ENCODE data around the gene NAPA.

Gene NAPA

DNA sequence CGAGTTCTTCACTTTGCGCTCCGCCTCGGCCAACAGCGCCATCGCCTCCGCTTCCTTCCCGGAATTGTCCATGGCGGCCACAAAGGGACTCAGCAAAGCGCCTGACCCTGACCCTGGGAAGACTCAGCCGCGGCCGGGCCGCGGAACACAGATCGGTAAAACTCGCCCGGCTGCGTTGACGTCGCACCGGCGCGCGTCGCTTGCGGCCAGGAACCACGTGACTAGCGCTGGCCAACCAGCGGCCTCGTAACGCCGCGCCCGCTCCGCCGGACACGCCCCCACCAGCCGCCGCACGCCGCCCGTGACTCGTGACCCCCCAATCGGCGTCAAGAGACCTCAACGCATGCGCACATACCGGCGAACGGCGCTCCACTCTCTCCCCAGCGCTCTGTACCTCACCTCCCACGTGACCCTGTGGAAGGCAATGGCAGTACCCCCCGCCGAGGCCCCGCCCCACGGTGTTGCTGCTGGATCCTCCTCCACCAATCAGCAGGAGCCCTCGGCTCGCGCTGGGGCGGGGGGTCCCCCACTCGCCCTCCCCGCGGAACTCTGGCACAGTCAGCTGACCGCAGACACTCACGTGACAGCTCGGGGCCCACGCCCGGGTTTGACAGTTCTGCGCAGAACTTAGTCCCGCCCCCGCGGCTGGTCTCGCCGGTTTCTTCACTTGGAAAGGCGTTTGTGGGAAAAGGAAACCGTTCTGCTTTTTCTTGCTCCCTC lies at the start of gene NAPA:
TSS of gene NAPA (minus strand) at position 195 of the 720 bp plus-strand sequence. CDS start at position 72, 123 bp downstream.
- DNase-seq = peak; percentile 100

GRCh38 chr19:47564081-47564480 lies 49.2 kb upstream of the NAPA start:
- DNase-seq = no peak

- no peak for DNase-seq
Measured at GRCh38 chr19:47561440-47562057, 46.7 kb upstream of the NAPA start.

GRCh38 chr19:47560999-47561398 lies 46.1 kb upstream of the NAPA start:
- no peak for DNase-seq

DNA sequence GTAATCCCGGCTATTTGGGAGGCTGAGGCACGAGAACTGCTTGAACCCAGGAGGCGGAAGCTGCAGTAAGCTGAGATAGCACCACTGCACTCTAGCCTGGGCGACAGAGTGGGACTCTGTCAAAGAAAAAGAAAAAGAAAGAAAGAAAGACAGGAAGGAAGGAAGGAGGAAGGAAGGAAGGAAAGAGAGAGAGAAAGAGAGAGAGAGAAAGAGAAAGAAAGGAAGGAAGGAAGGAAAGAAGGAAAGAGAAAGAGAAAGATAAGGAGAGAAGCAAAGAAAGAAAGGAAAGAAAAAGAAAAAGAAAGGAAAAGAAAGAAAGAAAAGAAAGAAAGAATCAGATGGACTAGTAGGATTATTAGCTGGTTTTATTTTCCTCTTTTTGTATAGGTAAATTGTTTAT lies 35.3 kb upstream of the NAPA start:
- no peak for DNase-seq

DNA sequence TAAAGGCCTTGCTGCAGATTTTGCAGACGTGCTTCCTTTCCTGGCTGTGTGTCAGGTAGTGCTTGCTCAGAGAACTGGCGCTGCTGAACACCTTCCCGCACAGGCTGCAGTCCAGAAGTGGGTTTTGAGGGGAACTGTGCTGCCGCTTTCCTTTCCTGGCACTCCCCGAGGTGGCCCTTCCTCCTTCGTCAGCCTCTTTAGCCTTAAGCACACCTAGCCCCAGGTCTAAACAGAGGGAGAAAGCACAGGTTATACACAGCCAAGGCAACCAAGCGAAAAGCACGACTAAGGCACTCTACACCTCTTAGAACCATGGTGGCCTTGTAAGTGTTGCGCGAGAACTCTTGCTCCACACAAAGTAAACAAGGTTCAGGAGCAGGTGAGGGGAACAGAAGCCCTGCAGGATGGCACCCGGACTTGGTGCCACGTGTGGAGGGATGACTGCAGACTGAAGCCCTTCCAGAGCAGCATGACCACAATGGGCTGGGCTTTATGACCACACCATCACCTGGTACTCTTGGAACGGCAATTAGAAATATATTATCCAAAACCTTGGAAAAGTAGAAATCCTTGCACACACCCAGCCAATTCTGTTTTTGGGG lies 34.5 kb upstream of the NAPA start:
- DNase-seq = no peak

DNA sequence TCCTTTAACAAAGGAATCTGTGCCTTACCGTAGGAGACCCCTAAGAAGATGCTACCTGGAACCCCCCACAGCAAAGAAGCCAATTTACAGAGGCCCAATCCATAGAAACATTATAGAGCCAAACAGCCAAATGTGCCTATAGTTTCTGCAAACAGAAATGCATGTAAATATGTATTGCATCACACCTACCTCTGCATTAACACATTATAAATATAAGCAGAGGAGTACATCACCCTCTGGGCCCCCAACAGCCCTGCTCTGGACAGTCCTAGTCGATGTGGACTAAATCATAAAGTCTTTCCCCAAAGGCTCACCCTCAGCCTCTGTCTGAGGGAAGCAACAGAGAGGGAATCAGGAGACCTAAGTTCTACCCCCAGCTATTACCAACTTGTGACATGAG lies 32.3 kb upstream of the NAPA start:
- no peak for DNase-seq

- DNase-seq = no peak
Measured at GRCh38 chr19:47545061-47545948, 30.4 kb upstream of the NAPA start.

GRCh38 chr19:47544476-47544875 lies 29.6 kb upstream of the NAPA start:
- DNase-seq = no peak

DNA sequence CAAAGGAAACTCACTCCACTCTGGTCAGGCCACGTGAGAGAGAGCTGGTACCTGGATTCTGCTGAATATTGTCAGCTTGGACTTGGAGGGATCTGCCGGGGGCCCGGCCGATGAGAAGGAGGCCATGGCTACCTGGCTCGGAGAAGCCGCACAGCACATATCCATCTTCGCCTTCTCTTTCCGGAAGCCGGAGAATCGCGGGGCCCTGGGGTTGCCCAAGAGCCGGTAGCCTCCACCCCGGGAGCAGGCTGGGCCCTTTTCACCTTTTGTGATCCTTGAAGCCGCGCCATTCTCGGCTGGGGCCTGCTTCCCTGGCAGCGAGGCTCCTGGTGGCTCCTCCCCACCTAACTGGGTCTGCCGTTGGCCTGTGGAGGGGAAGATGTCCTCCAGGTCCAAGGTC lies 29.2 kb upstream of the NAPA start:
- no peak for DNase-seq

- no peak for DNase-seq
Measured at GRCh38 chr19:47542030-47542475, 27.2 kb upstream of the NAPA start.

- DNase-seq = peak; percentile 17
Measured at GRCh38 chr19:47541518-47541917, 26.7 kb upstream of the NAPA start.

DNA sequence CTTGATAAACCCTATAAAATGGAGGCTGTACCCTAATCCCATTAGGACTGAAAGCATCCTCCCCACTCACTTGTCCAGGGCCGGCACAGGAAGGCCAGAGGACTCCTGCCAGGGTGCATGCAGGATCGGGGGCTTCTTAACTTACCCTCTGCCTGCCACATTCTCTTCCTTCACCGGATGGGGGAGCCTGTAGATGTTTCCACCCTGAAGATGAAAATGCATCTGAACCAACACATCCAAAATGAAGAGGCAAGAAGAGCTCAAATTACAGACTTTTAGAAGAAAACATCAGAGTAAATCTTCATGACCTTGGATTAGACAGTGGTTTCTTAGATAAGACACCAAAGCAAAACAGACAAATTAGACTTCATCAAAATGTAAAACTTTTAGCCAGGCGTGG lies 25.9 kb upstream of the NAPA start:
- no peak for DNase-seq

GRCh38 chr19:47539747-47540311 lies 25.0 kb upstream of the NAPA start:
- DNase-seq = no peak

DNA sequence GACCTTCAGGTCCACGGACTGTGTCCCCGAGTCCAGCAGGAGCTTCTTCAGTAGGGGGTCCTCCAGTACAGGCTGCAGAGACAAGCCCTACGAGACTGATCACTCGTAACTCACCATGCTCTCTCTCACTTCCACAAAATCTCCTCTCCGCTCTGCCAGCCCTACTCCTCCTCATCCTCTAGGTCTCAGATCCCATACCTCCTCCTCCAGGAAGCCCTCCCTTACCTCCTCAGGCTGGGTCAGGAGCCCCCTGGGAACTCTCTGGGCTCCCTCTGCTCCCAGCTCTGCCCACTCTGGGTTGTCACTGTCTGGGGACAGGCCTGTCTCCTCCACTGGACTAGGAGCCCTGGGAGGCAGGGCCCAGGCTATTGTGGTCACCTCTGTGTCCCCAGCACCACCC lies 23.9 kb upstream of the NAPA start:
- no peak for DNase-seq

DNA sequence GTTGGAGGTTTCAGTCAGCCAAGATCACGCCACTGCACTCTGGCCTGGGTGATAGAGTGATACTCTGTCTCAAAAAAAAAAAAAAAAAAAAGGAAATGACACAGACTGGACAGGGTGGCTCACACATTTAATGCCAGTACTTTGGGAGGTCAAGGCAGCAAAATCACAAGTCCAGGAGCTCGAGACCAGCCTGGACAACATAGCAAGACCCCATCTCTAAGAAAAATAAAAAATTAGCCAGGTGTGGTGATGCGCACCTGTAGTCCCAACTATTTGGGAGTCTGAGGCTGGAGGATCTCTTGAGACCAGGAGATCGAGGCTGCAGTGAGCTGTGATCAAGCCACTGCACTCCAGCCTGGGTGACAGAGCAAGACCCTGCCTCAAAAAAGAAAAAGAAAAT lies 22.6 kb upstream of the NAPA start:
- DNase-seq = no peak

GRCh38 chr19:47534628-47535027 lies 19.8 kb upstream of the NAPA start:
- no peak for DNase-seq

DNA sequence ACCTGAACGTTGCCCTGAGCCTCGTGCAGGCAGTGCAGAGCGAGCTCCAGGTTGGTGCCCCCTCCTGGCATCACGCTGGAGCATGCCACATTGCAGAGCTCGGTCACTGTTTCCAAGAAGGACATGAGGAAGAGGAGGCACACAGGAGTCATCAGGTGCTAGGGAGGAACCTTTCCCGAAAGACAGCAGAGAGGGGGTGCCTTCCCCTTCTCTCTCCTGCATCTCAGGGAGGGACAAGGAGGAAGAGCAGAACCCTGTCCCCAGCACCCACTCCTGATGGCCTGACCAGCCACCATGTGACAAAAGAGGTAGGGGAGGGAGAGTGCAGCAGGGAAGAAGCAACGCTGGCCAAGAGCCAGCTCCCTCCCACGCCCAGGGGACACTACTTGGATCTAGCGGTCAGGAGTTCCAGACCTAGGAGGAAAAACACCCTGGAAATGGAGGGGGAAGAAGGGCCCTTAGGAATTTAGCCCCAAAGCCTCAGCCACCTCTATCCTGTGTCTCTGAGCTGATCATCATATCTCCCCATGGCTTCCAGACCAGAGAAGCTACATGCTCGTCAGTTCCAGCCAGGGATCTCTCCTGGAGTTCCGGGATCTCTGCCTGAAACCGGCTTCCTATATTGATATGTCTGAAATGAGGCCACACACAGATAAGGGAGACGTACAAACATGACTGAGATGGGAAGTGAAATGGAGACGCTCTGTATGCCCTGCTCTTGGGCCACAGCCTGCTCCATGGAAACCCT lies 17.0 kb upstream of the NAPA start:
- DNase-seq = no peak

DNA sequence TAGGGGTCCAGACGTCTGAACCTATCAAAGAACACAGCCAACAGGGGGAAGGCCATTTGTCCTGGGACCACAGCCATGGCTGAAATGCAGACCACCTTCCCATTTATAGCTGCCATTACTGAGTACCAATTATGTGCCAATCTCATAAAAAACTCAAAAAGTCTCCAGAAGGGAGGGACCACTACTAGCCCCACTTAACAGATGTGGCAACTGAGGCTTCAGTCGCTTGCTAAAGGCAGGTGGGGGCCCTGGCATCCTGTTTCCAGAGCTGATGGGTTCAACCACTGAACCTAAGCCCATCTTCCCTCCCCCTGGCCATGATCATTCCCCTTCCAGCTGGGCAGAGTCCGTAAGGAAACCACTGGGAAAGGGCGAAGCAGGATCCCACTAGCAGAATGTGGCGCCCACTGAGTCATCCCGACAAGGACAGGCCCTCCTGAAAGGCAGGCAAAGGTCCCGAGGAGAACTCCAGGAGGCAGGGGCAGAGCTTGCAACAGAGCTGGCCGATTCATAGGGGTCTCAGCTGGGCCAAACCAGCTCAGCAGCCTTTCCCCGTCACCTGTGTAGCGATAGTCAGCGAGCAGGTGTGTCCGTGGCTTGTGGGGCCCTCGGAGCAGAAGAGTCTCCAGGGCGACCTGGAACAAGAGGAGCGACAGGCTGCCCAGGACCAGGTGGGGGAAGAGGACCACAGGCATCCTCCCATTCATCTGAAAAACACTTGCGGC lies 14.3 kb upstream of the NAPA start:
- no peak for DNase-seq

GRCh38 chr19:47526798-47527197 lies 11.9 kb upstream of the NAPA start:
- no peak for DNase-seq

DNA sequence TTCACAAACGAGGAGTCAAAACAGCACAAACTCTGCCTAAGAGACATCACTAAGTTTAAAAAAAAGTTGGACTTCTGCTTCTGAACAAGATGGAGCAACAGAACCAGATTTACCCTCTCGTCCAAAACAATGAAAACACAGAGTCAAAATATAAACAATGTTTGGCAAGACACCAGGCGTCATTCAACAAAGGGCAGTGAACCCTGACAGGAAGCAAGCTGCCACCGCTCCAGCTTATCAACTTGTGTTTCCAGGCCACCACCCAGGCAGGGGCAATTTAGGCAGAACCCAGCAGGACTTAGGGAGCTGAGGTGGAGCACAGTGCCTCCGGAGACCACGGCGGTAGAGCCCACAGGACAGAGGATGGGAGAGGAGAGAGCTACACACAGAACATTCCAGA lies 8.6 kb upstream of the NAPA start:
- DNase-seq = peak; percentile 32
